CD4-positive, alpha-beta T cell (primary cell): ENCODE results near the gene RHOT1. TPM values are rescaled to one million over a fixed set of nuclear protein-coding genes. Genes with fewer than 3 reads are reported as not detected.

Source experiments
- ATAC-seq: fragments of 200-7000 bp; cut with Tn5 transposase; one replicate; pipeline ENCODE4 v1.10.0; 2022; ENCODE audit warnings: mild to moderate bottlenecking; ENCODE audit not compliant: poor library complexity
- CTCF ChIA-PET: fragments of 350-600 bp; sonication (Branson Sonifier 250); formaldehyde crosslinking; loops from one replicate; lab custom pipeline; 2021; ENCODE audit warnings: antibody characterized with exemption, inconsistent platforms; lab: Charles Lee
- POLR2A ChIA-PET: fragments of 350-600 bp; sonication (Branson Sonifier 250); formaldehyde crosslinking; loops from one replicate; lab custom pipeline; 2021; ENCODE audit warnings: antibody characterized with exemption, inconsistent platforms; lab: Charles Lee
- DNase-seq, 14 experiments: peaks; one replicate each; pipeline ENCODE4 v3.0.0-alpha.2; 2013 to 2020; ENCODE audit warnings: mixed read lengths in 2 of 14
- H3K27ac ChIP-seq, 2 donors: one replicate each; pipeline versions ENCODE4 v1.5.1 to v1.7.0; 2013; ENCODE audit warnings: low read length in 2 of 2, low read depth in 1 of 2, mild to moderate bottlenecking in 1 of 2
- H3K27me3 ChIP-seq, 2 experiments: 1 replicate in 1 of 2; 2 replicates in 1 of 2; pipeline versions ENCODE4 v1.6.1 to v1.7.0; 2013; ENCODE audit warnings: low read length in 2 of 2, control low read depth in 1 of 2, mild to moderate bottlenecking in 1 of 2, moderate library complexity in 1 of 2; ENCODE audit not compliant: insufficient read depth in 2 of 2, control insufficient read depth in 1 of 2
- H3K36me3 ChIP-seq: one replicate; pipeline ENCODE4 v1.6.1; 2013; ENCODE audit warnings: low read length, control low read depth; ENCODE audit not compliant: insufficient read depth
- H3K4me1 ChIP-seq: one replicate; pipeline ENCODE4 v1.6.1; 2013; ENCODE audit warnings: low read length, control low read depth; ENCODE audit not compliant: insufficient read depth
- H3K4me3 ChIP-seq: one replicate; pipeline ENCODE4 v1.5.1; 2013; ENCODE audit warnings: mild to moderate bottlenecking, low read length, moderate library complexity
- H3K9me3 ChIP-seq, 2 experiments: 1 replicate in 1 of 2; 2 replicates in 1 of 2; pipeline versions ENCODE4 v1.6.1 to v1.7.0; 2013; ENCODE audit warnings: low read length in 2 of 2, mild to moderate bottlenecking in 2 of 2, control low read depth in 1 of 2, moderate library complexity in 1 of 2; ENCODE audit not compliant: control insufficient read depth in 1 of 2, insufficient read depth in 1 of 2
- H3K27ac Mint-ChIP-seq: one replicate; pipeline ENCODE4 v1.8.0; 2020; ENCODE audit warnings: mixed read lengths
- H3K27me3 Mint-ChIP-seq: one replicate; pipeline ENCODE4 v1.8.0; 2021; ENCODE audit warnings: mixed read lengths
- H3K36me3 Mint-ChIP-seq: one replicate; pipeline ENCODE4 v1.8.0; 2021; ENCODE audit warnings: low read depth, mixed read lengths
- H3K4me1 Mint-ChIP-seq: one replicate; pipeline ENCODE4 v1.8.0; 2021; ENCODE audit warnings: low read depth, mixed read lengths
- H3K4me3 Mint-ChIP-seq: one replicate; pipeline ENCODE4 v1.8.0; 2020; ENCODE audit warnings: mild to moderate bottlenecking, mixed read lengths
- H3K9me3 Mint-ChIP-seq: one replicate; pipeline ENCODE4 v1.8.0; 2020; ENCODE audit warnings: mixed read lengths
- CTCF ChIP-seq: fragments of 200-600 bp; IDR thresholded peaks from one replicate; pipeline ENCODE4 v1.8.0; 2022; ENCODE audit warnings: antibody characterized with exemption, mild to moderate bottlenecking
- intact Hi-C, 2 experiments: fragments of 100-400 bp; cut with DNase I in 1 of 2; cut with micrococcal nuclease in 1 of 2; formaldehyde crosslinking; loops; one replicate each; pipeline versions ENCODE4 v1.15.1 to v1.9.0; 2023 to 2025; cut with DNase I, micrococcal nuclease
- total RNA-seq, 174 experiments: library from RNA in 2 of 174; stranded (reverse) in 2 of 174; gene quantifications; one replicate each; pipeline ENCODE4 v1.2.3 and lab custom pipeline; 2021 to 2026

The RHOT1 gene
- total RNA-seq, 2 experiments from 2014 or later: 12.9 to 13.1 TPM

- no peaks in the 10 kb centered on the region for H3K27me3 ChIP-seq
- Mint-ChIP-seq H3K27ac (no peak overlapping the region), H3K36me3 (peaks cover 70% of the 10 kb centered on the region), H3K4me1 (no peaks in the 10 kb centered on the region), H3K9me3 (no peaks in the 10 kb centered on the region), H3K27me3 (no peaks in the 10 kb centered on the region), H3K4me3 (no peak overlapping the region)
- intact Hi-C loops: no loop called here
- TF ChIP-seq CTCF: no peak
- DNase-seq: no peak
- ATAC-seq: no peak
- ChIA-PET CTCF (no interaction called here), POLR2A (no interaction called here)
- H3K36me3 ChIP-seq: peaks cover 44% of the 10 kb centered on the region
- no peaks in the 10 kb centered on the region for H3K4me1 ChIP-seq
- no peaks in the 10 kb centered on the region for H3K9me3 ChIP-seq
- no peak overlapping the region for H3K4me3 ChIP-seq
- no peak overlapping the region for H3K27ac ChIP-seq
Observed at GRCh38 chr17:32157225-32157624, 14.9 kb downstream of the RHOT1 start.

DNA sequence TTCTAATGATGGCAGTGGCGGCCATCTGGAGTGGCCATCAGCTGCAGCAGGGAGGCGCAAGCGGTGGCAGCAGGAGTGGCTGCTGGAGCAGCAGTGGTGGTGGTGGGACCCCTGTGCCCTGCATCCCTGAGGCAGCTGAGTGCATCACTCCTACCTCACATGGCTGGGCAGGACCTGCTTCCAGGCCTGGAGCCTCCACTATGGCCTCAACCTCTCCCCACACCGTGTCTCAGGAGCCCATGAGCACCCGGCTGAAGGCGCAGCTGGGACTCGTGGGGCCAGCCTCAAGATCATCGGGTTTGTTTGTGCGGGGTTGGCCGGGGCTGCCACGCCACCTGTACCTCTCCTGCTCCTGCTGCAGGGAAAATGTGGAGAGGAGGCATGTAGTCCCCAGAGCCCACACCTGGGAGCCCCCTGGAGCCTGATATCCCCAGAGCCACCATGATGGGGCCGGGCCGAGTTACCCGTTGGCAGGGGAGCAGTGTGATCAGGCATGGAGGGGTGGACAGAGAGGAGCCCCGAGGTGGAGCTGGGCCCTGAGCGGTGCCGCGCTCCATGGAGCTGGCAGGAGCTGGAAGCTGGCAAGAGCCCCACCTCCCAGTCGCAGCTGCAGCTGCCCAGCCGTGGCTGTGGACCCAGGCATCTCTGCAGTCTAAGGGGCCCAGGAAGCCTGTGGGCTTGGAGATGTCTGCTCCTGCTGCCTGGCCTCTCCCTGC lies 16.7 kb downstream of the RHOT1 start:
- Mint-ChIP-seq H3K4me3 (no peak overlapping the region), H3K4me1 (no peaks in the 10 kb centered on the region), H3K27me3 (no peaks in the 10 kb centered on the region), H3K36me3 (peaks cover 67% of the 10 kb centered on the region), H3K9me3 (no peaks in the 10 kb centered on the region), H3K27ac (no peak overlapping the region)
- intact Hi-C loops: no loop called here
- no peak for ATAC-seq
- Histone ChIP-seq H3K36me3 (peaks cover 27% of the 10 kb centered on the region), H3K27me3 (no peaks in the 10 kb centered on the region), H3K27ac (no peak overlapping the region), H3K4me3 (no peak overlapping the region), H3K4me1 (no peaks in the 10 kb centered on the region), H3K9me3 (no peaks in the 10 kb centered on the region)
- ChIA-PET CTCF (no interaction called here), POLR2A (no interaction called here)
- no peak for DNase-seq
- TF ChIP-seq CTCF: no peak

GRCh38 chr17:32159586-32160438 lies 17.5 kb downstream of the RHOT1 start:
- Histone ChIP-seq H3K4me1 (no peaks in the 10 kb centered on the region), H3K36me3 (peaks cover 26% of the 10 kb centered on the region), H3K27ac (no peak overlapping the region), H3K4me3 (no peak overlapping the region), H3K27me3 (no peaks in the 10 kb centered on the region), H3K9me3 (no peaks in the 10 kb centered on the region)
- H3K4me3 Mint-ChIP-seq: no peak overlapping the region
- no peaks in the 10 kb centered on the region for H3K9me3 Mint-ChIP-seq
- no peak overlapping the region for H3K27ac Mint-ChIP-seq
- POLR2A ChIA-PET: no interaction called here
- no peaks in the 10 kb centered on the region for H3K4me1 Mint-ChIP-seq
- CTCF ChIA-PET: no interaction called here
- intact Hi-C loops: no loop called here
- no peak for DNase-seq
- H3K27me3 Mint-ChIP-seq: no peaks in the 10 kb centered on the region
- TF ChIP-seq CTCF: no peak
- ATAC-seq: no peak
- H3K36me3 Mint-ChIP-seq: peaks cover 67% of the 10 kb centered on the region
